CD4-positive, alpha-beta T cell treated with Interleukin-6 for 4 hours (primary cell): ENCODE data around the gene MIER2.
"Not testable (repeated sequence)": the region's sequence is repeated elsewhere in the genome, so short reads cannot be mapped to it uniquely, and the experiment has no call there.

Experiments
- DNase-seq: peaks from one replicate; pipeline ENCODE4 v3.0.0-alpha.2; 2020; ENCODE audit warnings: mixed read lengths

MIER2 gene

GRCh38 chr19:281156-281853, 63.3 kb downstream of the MIER2 start:
- DNase-seq = no peak

- no peak for DNase-seq
Measured at GRCh38 chr19:280541-281009, 64.0 kb downstream of the MIER2 start.

- no peak for DNase-seq
Measured at GRCh38 chr19:279656-280055, 64.9 kb downstream of the MIER2 start.

- no peak for DNase-seq
Measured at GRCh38 chr19:279231-279630, 65.4 kb downstream of the MIER2 start.

DNA sequence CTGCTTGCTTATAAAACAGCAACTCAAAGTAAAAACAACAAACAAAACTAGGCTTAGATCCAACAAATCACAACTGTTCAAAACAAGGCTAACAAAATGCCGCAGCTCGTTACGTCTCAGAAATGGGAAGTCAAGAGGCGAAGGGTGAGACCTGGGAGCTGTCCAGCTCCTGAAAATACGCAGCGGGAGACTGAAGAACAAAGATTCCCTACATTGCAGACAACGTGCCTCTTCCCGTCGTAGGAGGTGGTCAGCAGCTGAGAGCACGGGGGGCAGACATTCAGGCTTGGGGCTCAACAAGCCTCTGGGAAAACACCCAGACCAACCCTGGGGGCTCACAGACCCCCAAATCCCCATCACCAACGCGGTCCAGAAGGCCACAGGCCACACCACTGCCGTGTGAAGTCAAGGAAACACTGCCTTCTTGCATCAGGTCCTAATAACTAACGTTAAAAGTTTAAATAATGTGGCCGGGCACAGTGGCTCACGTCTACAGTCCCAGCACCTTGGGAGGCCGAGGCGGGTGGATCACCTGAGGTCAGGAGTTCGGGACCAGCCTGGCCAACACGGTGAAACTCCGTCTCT, 66.9 kb downstream of the MIER2 start:
- no peak for DNase-seq

DNA sequence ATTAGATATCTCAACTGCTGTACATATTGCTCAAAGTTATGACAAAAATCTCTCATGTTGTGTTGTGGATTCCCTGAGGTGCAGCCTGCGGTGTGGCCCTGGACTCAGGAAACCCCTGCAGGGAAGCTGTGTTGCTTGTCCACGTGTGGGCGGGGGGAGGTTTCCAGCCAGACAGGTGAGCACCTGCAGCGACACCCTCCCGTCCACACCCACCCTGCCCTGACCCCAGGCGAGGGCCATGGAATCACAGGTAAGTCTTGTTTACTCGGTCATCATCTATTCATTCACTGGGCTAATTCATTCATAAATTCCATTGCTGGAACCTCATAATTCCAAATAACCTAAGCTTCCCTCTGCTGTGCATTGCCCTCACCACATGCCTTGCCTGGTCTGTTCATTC, 67.5 kb downstream of the MIER2 start:
- no peak for DNase-seq

DNA sequence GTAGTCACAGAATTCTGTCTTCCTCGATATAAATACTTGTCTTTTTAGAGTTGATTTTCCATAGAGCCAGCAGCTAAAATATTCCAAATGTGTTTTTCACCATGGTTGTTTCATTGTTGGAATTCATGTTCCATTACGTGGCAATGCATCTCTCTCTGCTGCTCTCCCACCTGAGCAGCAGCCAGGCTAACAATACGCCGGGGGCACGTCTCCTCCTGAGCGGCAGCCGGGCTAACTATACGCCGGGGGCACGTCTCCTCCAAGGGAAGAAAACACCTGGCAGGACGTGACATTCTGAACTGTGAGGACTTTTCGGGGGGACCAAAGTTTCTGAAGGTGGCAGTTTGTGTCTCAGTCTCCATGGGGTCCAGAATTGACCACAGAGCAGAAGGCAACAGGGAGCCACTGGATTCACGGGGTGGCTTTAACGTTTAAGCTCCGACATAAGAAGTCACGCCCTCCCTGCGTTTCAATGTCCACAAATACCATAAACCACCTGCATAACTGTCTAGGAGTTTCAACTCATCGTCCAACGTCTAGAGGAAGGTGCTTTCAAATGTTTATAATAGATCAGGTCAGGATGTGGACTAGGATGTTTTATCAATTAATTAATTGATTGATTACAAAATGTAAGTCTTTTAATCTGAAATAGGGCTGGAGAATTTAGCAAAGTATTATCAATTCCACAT, 68.5 kb downstream of the MIER2 start:
- no peak for DNase-seq

- no peak for DNase-seq
Measured at GRCh38 chr19:275000-275399, 69.6 kb downstream of the MIER2 start.

- DNase-seq = no peak
Measured at GRCh38 chr19:273393-273792, 71.2 kb downstream of the MIER2 start.

GRCh38 chr19:271856-272255, 72.7 kb downstream of the MIER2 start:
- no peak for DNase-seq

- not testable (repeated sequence) for DNase-seq
Measured at GRCh38 chr19:270766-271318, 73.8 kb downstream of the MIER2 start.

DNA sequence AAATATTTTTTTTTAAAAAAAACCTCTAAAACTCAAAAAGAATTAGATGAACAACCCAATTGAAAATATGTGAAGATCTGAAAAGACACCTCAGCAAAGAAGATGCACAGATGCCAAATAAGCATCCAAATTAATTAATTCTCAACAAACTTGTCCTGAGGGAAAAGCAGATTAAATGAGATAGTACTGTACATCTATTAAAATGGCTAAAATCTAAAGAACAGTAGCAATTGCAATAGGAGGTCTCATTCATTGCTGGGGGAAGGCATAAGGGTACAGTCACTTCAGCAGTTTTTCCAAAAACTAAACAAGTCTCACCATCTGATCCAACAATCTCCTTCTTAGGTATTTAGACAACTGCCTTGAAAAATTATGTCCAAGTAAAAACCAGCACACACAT, 75.4 kb downstream of the MIER2 start:
- no peak for DNase-seq

GRCh38 chr19:262125-262524, 82.5 kb downstream of the MIER2 start:
- no peak for DNase-seq

DNA sequence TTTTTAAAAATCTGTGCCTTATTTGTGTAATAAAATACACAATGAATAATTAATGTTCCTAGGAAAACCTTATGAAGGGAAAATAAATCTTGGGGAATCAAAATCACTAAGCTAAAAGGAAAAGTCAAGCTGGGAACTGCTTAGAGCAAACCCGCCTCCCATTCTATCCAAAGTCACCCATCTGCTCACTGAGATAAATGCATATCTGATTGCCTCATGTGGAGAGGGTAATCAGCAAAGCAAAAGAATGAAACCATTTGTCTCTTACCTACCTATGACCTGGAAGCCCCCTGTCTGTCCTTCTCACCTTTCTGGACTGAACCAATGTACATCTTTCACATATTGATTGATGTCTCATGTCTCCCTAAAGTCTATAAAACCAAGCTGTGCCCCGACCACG, 87.8 kb downstream of the MIER2 start:
- not testable (repeated sequence) for DNase-seq
